ENCODE data around the gene KLHL2. TPM values are rescaled to one million over a fixed set of nuclear protein-coding genes. Genes with fewer than 3 reads are reported as not detected.
A peak's percentile ranks its signal among the peaks of the same experiment; 100 is the strongest.

The KLHL2 gene
- total and polyA plus RNA-seq, 2 experiments from 2014 or later = 7.1 to 14.8 TPM

- DNase-seq (ENCODE audit: low spot score) (no peak), ATAC-seq (no peak)
- H3K4me2 ChIP-seq = no peak overlapping the region
- H3K79me2 ChIP-seq (replicated peaks; ENCODE audit: insufficient read depth) = peaks cover 73% of the 10 kb centered on the region
- H3K9me3 Mint-ChIP-seq = no peaks in the 10 kb centered on the region
- H3K36me3 Mint-ChIP-seq (ENCODE audit: low read depth) = peaks cover 76% of the 10 kb centered on the region
- no peaks in the 10 kb centered on the region for H3K9me2 ChIP-seq (ENCODE audit: insufficient read depth)
- peaks cover 78% of the 10 kb centered on the region for H4K20me1 ChIP-seq (replicated peaks; ENCODE audit: insufficient read depth)
- H3K27me3 Mint-ChIP-seq (ENCODE audit: insufficient read depth, low read depth, poor library complexity) = no peaks in the 10 kb centered on the region
- H3K4me1 ChIP-seq (ENCODE audit: insufficient read depth) = peaks cover 18% of the 10 kb centered on the region
- H3K4me3 Mint-ChIP-seq = no peak overlapping the region
- no peak overlapping the region for H2AFZ ChIP-seq
- TF ChIP-seq ZNF462 (CRISPR knock-in tag; IDR thresholded peaks at IDR 0.05) (no peak), JUNB (IDR thresholded peaks at IDR 0.05; ENCODE audit: unreplicated experiment) (no peak), EZH2phosphoT487 (IDR thresholded peaks at IDR 0.05; ENCODE audit: unreplicated experiment) (no peak), CREB1 (CRISPR knock-in tag; IDR thresholded peaks at IDR 0.05; ENCODE audit: low read depth) (no peak), POLR2AphosphoS5 (IDR thresholded peaks at IDR 0.05; ENCODE audit: low read depth) (no peak), EZH2 (IDR thresholded peaks at IDR 0.05; ENCODE audit: low read depth, unreplicated experiment) (no peak), ZNF331 (CRISPR knock-in tag; IDR thresholded peaks at IDR 0.05; ENCODE audit: low read depth) (no peak), NANOG (IDR thresholded peaks at IDR 0.05; ENCODE audit: borderline replicate concordance) (no peak), STAT1 (IDR thresholded peaks at IDR 0.05; ENCODE audit: unreplicated experiment) (no peak), CTCF (conservative IDR thresholded peaks at IDR 0.05; ENCODE audit: low read depth in 2 of 2) (no peak), ETS1 (IDR thresholded peaks at IDR 0.05) (no peak), REST (IDR thresholded peaks at IDR 0.05; ENCODE audit: unreplicated experiment) (no peak)
- peaks cover 96% of the 10 kb centered on the region for H3K36me3 ChIP-seq (ENCODE audit: insufficient read depth)
- peak overlapping the region; percentile 12; the same call in 1 of the 2 replicates for H3K27ac ChIP-seq (ENCODE audit: low read depth)
- no peak overlapping the region for H3K27ac Mint-ChIP-seq
- H3K27me3 ChIP-seq (ENCODE audit: insufficient read depth) = no peaks in the 10 kb centered on the region
- no peak overlapping the region for H3K4me3 ChIP-seq
- H3F3A ChIP-seq (replicated peaks; ENCODE audit: low read depth) = no peaks in the 10 kb centered on the region; the same call in 1 of the 2 replicates
- H3K4me1 Mint-ChIP-seq = peaks cover 23% of the 10 kb centered on the region
Observed at GRCh38 chr4:165336743-165337142, 129.4 kb downstream of the KLHL2 start.

Data from GM23338 (cell line).